ENCODE data around the gene TMEM238L. TPM values are rescaled to one million over a fixed set of nuclear protein-coding genes. Genes with fewer than 3 reads are reported as not detected.

TMEM238L gene
- total and polyA plus RNA-seq, 2 of the 4 experiments (the other 2 are of a cell fraction), result not detected

DNA sequence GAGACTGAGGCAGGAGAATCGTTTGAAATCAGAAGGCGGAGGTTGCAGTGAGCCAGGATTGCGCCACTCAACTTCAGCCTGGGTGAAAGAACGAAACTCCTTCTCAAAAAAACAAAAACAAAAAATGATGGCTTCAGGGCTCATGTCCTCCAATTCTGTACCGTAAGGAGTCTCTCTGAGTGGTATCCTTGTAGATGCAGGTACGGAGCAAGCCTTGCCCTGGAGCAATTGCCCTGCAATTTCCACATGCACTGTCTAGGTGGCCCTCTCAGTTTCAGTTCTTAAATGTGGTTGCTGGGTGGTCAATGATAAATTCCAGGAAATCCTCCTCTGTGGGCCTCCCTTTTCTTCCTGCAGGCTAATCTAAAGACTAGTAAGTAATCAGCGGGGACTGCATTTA is 10.6 kb downstream of the TMEM238L start:
- ATAC-seq (ENCODE audit: low read depth) (no peak), DNase-seq (no peak)
- Histone ChIP-seq H2AK9ac (replicated peaks; ENCODE audit: low read depth, low read length, poor library complexity) (no peak overlapping the region), H2AK5ac (ENCODE audit: low read depth, low read length) (no peak overlapping the region), H3K36me3 (ENCODE audit: control insufficient read depth, insufficient read depth, low read length) (no peaks in the 10 kb centered on the region), H4K91ac (ENCODE audit: insufficient read depth, low read depth, low read length) (no peak overlapping the region), H3K14ac (replicated peaks; ENCODE audit: low read depth, low read length) (no peak overlapping the region), H4K8ac (ENCODE audit: low read depth in 2 of 2, low read length in 2 of 2) (no peak overlapping the region), H3K79me1 (ENCODE audit: low read depth in 1 of 2, low read length in 2 of 2) (no peaks in the 10 kb centered on the region), H3K23ac (ENCODE audit: low read depth, low read length) (no peak overlapping the region), H3K4ac (ENCODE audit: low read depth, low read length) (no peak overlapping the region), H4K5ac (ENCODE audit: low read depth, low read length) (no peak overlapping the region), H3K27me3 (ENCODE audit: control insufficient read depth, insufficient read depth, low read length) (no peaks in the 10 kb centered on the region), H3K18ac (ENCODE audit: low read depth, low read length) (no peak overlapping the region), H3K9me1 (ENCODE audit: insufficient read depth, low read length) (no peaks in the 10 kb centered on the region), H2BK5ac (ENCODE audit: low read depth, low read length, poor library complexity, severe bottlenecking) (no peak overlapping the region), H4K20me1 (ENCODE audit: insufficient read depth, low read length) (no peaks in the 10 kb centered on the region), H3K4me1 (ENCODE audit: control insufficient read depth, insufficient read depth, low read length) (no peaks in the 10 kb centered on the region), H2AFZ (replicated peaks; ENCODE audit: low read length, poor library complexity) (no peak overlapping the region), H3K56ac (ENCODE audit: extremely low read depth, insufficient read depth, low read length) (no peak overlapping the region), H3K9ac (ENCODE audit: low read depth, low read length) (no peak overlapping the region), H3K4me2 (ENCODE audit: low read depth, low read length) (no peak overlapping the region), H3K9me3 (ENCODE audit: control insufficient read depth, insufficient read depth, low read length) (no peaks in the 10 kb centered on the region), H2BK15ac (ENCODE audit: low read depth, low read length) (no peak overlapping the region), H2BK120ac (ENCODE audit: low read depth, low read length) (no peak overlapping the region), H3K4me3 (ENCODE audit: insufficient read depth, low read depth, low read length) (no peak overlapping the region), H2BK20ac (ENCODE audit: low read depth, low read length) (no peak overlapping the region), H3K27ac (ENCODE audit: insufficient read depth, low read length) (no peak overlapping the region)
- 100% methylated on average over 2 of the region's 7 CpGs; no CpG with 5 or more reads in 1 of the 2 experiments for WGBS, 2 experiments (ENCODE audit: extremely low coverage in 2 of 2, insufficient read length in 1 of 2)
- TF ChIP-seq BHLHE40 (IDR thresholded peaks at IDR 0.05; ENCODE audit: low read depth, low read length), result no peak
- TF ChIP-seq, protein P1, sequence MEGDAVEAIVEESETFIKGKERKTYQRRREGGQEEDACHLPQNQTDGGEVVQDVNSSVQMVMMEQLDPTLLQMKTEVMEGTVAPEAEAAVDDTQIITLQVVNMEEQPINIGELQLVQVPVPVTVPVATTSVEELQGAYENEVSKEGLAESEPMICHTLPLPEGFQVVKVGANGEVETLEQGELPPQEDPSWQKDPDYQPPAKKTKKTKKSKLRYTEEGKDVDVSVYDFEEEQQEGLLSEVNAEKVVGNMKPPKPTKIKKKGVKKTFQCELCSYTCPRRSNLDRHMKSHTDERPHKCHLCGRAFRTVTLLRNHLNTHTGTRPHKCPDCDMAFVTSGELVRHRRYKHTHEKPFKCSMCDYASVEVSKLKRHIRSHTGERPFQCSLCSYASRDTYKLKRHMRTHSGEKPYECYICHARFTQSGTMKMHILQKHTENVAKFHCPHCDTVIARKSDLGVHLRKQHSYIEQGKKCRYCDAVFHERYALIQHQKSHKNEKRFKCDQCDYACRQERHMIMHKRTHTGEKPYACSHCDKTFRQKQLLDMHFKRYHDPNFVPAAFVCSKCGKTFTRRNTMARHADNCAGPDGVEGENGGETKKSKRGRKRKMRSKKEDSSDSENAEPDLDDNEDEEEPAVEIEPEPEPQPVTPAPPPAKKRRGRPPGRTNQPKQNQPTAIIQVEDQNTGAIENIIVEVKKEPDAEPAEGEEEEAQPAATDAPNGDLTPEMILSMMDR (conservative IDR thresholded peaks at IDR 0.05; ENCODE audit: low read depth, low read length), result no peak
- no peak for TF ChIP-seq FOS (IDR thresholded peaks at IDR 0.05; ENCODE audit: low read depth, low read length)
- TF ChIP-seq RFX5 (IDR thresholded peaks at IDR 0.05; ENCODE audit: low read depth, low read length), result no peak
- no peak for TF ChIP-seq CHD1 (IDR thresholded peaks at IDR 0.05; ENCODE audit: low read depth, low read length)
- TF ChIP-seq NFE2L2 (IDR thresholded peaks at IDR 0.05; ENCODE audit: low read depth, low read length), result no peak
- no peak for TF ChIP-seq POLR2A (IDR thresholded peaks at IDR 0.05; ENCODE audit: low read depth, low read length)
- no peak for TF ChIP-seq RCOR1 (IDR thresholded peaks at IDR 0.05; ENCODE audit: insufficient replicate concordance, low read length)
- TF ChIP-seq, protein P2, sequence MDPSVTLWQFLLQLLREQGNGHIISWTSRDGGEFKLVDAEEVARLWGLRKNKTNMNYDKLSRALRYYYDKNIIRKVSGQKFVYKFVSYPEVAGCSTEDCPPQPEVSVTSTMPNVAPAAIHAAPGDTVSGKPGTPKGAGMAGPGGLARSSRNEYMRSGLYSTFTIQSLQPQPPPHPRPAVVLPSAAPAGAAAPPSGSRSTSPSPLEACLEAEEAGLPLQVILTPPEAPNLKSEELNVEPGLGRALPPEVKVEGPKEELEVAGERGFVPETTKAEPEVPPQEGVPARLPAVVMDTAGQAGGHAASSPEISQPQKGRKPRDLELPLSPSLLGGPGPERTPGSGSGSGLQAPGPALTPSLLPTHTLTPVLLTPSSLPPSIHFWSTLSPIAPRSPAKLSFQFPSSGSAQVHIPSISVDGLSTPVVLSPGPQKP (IDR thresholded peaks at IDR 0.05; ENCODE audit: borderline replicate concordance, low read depth, low read length), result no peak
- TF ChIP-seq CEBPB (IDR thresholded peaks at IDR 0.05; ENCODE audit: low read depth, low read length), result no peak
- no peak for TF ChIP-seq RAD21 (IDR thresholded peaks at IDR 0.05; ENCODE audit: low read length)
- TF ChIP-seq, protein P3, sequence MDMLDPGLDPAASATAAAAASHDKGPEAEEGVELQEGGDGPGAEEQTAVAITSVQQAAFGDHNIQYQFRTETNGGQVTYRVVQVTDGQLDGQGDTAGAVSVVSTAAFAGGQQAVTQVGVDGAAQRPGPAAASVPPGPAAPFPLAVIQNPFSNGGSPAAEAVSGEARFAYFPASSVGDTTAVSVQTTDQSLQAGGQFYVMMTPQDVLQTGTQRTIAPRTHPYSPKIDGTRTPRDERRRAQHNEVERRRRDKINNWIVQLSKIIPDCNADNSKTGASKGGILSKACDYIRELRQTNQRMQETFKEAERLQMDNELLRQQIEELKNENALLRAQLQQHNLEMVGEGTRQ (IDR thresholded peaks at IDR 0.05; ENCODE audit: low read depth, low read length), result no peak
- TF ChIP-seq MAZ (IDR thresholded peaks at IDR 0.05; ENCODE audit: borderline replicate concordance, low read depth, low read length), result no peak
- no peak for TF ChIP-seq SMC3 (IDR thresholded peaks at IDR 0.05; ENCODE audit: low read depth, low read length)
- CTCF ChIA-PET, result no interaction called here
- dilution Hi-C loops (cut with HindIII; ENCODE audit: low sequenced_read_pairs, unreplicated experiment), result no loop called here
- POLR2A ChIA-PET (ENCODE audit: unreplicated experiment), result no interaction called here
- intact Hi-C loops (cut with micrococcal nuclease), result no loop called here
- no TSS peak for BruUV-seq (replicated peaks)
- in situ Hi-C loops (cut with MboI; ENCODE audit: low sequenced_read_pairs), result no loop called here

Measured in IMR-90 (cell line).